ENCODE results near the gene CBLB.

Gene CBLB

DNA sequence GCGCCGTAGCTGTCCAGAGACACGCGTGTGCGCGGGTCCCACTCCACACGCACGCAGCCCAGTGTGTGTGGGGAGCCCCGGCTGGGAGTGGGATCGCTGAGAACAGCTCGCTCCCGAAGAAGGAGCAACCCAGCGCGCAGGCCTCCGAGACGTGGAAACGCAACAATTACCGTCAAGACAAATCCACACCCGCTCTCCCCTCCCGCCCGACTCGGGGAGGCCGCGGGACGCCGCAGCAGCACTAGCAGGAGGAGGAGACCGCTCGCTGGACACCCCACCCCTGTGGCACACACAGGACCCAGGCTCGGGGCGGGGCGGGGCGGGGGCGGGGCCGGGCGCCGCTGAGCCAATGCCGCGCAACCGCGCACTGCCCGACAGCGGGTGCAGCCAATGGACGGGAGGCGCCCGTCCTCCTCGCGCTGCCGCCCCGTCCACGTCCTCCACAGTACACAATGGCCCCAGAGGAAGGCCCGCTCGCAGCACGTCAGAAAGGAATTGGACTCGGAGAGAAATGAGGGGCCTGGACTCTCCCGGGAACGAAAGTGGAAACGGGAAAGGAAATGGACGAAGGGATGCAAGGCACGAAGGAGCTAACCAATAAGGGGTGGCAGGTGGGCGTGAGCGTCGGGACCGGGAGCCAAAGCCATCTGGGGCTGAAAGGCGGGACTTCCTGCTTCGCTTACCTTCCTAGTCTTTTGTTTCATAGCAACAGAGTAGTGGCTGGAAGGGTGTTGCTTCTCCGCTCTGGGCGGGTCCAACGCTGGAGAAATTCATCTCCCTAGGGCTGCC is at the start of gene CBLB:
TSS of gene CBLB (minus strand) at position 271 of the 789 bp plus-strand sequence. CDS start 1,435 bp downstream, outside the sequence.
- Mint-ChIP-seq H3K4me1 (ENCODE audit: low read depth) (peaks cover 28% of the 10 kb centered on the region), H3K9me3 (no peaks in the 10 kb centered on the region)
- intact Hi-C loops (cut with micrococcal nuclease): no loop called here

DNA sequence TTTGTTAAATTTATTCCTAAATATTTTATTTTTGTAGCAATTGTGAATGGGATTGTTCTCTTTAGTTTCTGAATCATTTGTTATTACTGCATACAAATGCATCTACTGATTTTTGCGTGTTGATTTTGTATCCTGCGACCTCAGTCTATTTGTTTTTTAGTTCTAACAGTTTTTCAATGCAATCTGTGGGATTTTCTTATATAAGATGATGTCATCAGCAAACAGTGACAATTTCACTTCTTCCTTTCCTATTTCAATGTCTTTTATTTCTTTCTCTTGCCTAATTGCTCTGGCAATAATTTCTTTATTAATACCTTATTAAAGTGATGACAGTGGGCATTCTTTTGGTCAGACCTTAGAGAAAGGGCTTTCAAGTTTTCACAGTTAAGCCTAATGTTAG is 48.0 kb upstream of the CBLB start:
- Mint-ChIP-seq H3K36me3 (ENCODE audit: low read depth) (no peaks in the 10 kb centered on the region), H3K9me3 (peaks cover 34% of the 10 kb centered on the region), H3K27ac (no peak overlapping the region), H3K27me3 (no peaks in the 10 kb centered on the region), H3K4me3 (no peak overlapping the region), H3K4me1 (ENCODE audit: low read depth) (no peaks in the 10 kb centered on the region)
- intact Hi-C loops (cut with micrococcal nuclease): no loop called here

More for the DNA sequence above, at the start of gene CBLB:
- Mint-ChIP-seq H3K27ac (peak within 1 kb of the TSS; percentile 96), H3K4me3 (peak within 1 kb of the TSS; percentile 95), H3K36me3 (ENCODE audit: low read depth) (peaks cover 44% of the 10 kb centered on the region), H3K27me3 (no peaks in the 10 kb centered on the region)

DNA sequence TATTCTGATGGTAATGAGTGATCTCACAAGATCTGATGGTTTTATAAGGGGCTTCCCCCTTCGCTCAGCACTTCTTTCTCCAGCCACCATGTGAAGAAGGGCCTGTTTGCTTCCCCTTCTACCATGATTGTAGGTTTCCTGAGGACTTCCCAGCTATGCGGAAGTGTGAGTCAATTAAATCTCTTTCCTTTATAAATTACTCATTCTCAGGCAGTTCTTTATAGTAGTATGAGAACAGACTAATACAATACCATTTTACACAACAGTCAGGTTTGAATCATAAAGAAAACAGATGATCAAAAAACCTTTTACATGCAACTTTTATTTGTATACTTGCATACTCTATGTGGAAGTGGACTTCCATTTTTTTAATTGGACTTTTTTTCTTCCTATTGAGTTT is 46.7 kb upstream of the CBLB start:
- Mint-ChIP-seq H3K27me3 (no peaks in the 10 kb centered on the region), H3K36me3 (ENCODE audit: low read depth) (no peaks in the 10 kb centered on the region), H3K27ac (no peak overlapping the region), H3K9me3 (peaks cover 21% of the 10 kb centered on the region), H3K4me3 (no peak overlapping the region), H3K4me1 (ENCODE audit: low read depth) (no peaks in the 10 kb centered on the region)
- intact Hi-C loops (cut with micrococcal nuclease): no loop called here

DNA sequence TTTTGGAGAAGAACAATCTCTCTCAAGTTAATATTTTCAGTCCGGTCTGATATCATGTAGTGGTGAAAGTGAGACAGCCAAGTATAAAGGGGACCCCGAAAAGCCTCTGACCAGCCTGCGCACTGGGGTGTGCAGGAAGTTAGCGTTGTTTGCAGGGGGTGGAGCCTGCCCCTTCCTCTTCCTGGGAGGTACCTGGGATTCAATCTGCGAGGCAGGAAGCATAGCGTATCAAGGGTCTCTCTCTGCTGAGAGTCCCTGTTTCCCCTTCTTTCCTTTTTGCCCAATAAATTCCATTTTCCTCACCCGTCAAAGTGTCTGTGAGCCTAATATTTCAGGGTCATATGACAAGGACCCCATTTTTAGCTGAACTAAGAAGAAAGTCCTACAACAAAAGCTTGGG is 44.8 kb upstream of the CBLB start:
- Mint-ChIP-seq H3K36me3 (ENCODE audit: low read depth) (no peaks in the 10 kb centered on the region), H3K27me3 (no peaks in the 10 kb centered on the region), H3K4me3 (no peak overlapping the region), H3K27ac (no peak overlapping the region), H3K4me1 (ENCODE audit: low read depth) (no peaks in the 10 kb centered on the region), H3K9me3 (peaks cover 10% of the 10 kb centered on the region)
- intact Hi-C loops (cut with micrococcal nuclease): no loop called here

DNA sequence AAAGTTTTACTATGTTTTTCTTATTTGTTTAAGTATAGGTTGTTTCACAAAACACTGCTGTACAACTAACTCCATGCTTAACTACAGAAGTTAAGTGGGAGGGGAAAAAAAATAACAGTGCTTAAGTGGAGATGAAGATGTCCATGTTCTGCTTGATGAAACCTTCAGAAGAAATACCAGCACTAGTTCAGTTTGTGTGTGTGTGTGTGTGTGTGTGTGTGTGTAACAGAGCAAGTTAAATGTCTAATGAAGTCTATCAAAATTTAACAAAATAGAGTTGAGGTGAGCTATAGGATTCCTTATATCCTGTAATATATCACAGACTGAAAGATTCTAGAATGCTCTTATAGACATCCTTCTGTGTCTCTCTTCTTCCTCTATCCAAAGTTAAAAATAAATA is 44.1 kb upstream of the CBLB start:
- H3K4me3 Mint-ChIP-seq: no peak overlapping the region
- H3K9me3 Mint-ChIP-seq: peaks cover 10% of the 10 kb centered on the region
- H3K27ac Mint-ChIP-seq: no peak overlapping the region
- intact Hi-C loops (cut with micrococcal nuclease): no loop called here
- H3K27me3 Mint-ChIP-seq: no peaks in the 10 kb centered on the region
- no peaks in the 10 kb centered on the region for H3K36me3 Mint-ChIP-seq (ENCODE audit: low read depth)
- H3K4me1 Mint-ChIP-seq (ENCODE audit: low read depth): no peaks in the 10 kb centered on the region

DNA sequence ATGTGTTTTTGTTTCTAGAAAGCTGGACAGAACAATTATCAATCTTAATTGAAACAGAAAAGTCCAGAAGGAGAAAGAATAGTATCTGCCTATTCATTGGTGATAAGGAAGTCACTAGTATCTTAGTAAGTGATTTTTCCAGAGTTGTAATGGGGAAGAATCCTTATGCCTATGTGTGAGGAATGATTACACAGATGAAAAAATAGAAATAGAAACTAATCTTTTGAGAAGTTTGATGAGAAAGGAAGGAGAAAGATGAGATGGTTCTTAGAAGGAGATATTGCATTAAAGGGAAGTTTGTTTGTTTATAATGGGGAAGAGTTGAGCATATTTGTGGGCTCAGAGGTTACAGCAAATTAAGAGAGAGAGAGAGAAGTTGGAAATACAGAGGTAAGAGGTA is 42.7 kb upstream of the CBLB start:
- Mint-ChIP-seq H3K4me3 (no peak overlapping the region), H3K36me3 (ENCODE audit: low read depth) (no peaks in the 10 kb centered on the region), H3K27ac (no peak overlapping the region), H3K9me3 (peaks cover 10% of the 10 kb centered on the region), H3K27me3 (no peaks in the 10 kb centered on the region), H3K4me1 (ENCODE audit: low read depth) (peaks cover 5% of the 10 kb centered on the region)
- intact Hi-C loops (cut with micrococcal nuclease): no loop called here

DNA sequence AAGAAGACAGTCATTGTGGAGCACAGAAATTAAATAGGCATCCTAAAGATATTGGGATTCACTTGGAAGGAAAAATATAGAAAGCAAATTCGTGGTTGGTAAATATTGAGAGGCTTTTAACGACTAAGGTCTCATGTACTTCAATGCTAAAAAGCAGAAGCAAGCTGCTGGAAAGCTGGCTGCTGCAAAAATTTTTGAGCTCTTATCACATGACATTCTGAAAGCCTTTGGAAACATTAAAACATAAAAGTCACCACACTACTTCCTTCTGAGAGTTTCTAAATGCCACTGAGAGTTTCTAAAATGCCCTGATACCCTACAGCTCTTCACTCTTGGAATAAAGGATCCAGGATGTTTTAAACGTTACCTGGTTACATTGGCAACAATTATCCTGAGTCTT is 39.0 kb upstream of the CBLB start:
- no peaks in the 10 kb centered on the region for H3K27me3 Mint-ChIP-seq
- intact Hi-C loops (cut with micrococcal nuclease): loop anchor here (5.0 kb wide), 1 partner anchor 35 kb away; no protein-coding TSS in a partner anchor
- H3K9me3 Mint-ChIP-seq: no peaks in the 10 kb centered on the region
- H3K4me1 Mint-ChIP-seq (ENCODE audit: low read depth): peaks cover 5% of the 10 kb centered on the region
- H3K36me3 Mint-ChIP-seq (ENCODE audit: low read depth): no peaks in the 10 kb centered on the region
- H3K4me3 Mint-ChIP-seq: peak overlapping the region; percentile 21
- peak overlapping the region; percentile 79 for H3K27ac Mint-ChIP-seq

DNA sequence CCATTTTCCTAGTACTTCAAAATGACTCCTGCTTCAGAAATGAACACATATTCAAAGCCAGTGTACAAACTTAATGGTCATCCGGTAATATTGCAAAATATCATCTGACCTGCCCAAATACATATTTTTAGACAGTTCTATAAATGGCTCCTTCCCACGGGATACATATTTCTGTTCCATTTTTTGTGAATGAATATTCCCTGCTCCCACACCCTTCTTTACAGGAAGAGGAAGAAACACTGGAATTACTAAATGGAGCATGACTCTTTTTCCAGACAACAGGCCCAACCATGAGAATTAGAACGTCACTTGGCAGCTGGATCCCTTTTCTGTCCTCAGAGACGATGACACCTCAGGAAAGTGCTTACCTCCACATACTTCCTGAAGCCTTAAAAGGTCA is 38.0 kb upstream of the CBLB start:
- Mint-ChIP-seq H3K27ac (peak overlapping the region; percentile 79), H3K9me3 (no peaks in the 10 kb centered on the region), H3K4me3 (no peak overlapping the region), H3K4me1 (ENCODE audit: low read depth) (peaks cover 5% of the 10 kb centered on the region), H3K27me3 (no peaks in the 10 kb centered on the region), H3K36me3 (ENCODE audit: low read depth) (no peaks in the 10 kb centered on the region)
- intact Hi-C loops (cut with micrococcal nuclease): loop anchor here (5.0 kb wide), 1 partner anchor 35 kb away; no protein-coding TSS in a partner anchor

DNA sequence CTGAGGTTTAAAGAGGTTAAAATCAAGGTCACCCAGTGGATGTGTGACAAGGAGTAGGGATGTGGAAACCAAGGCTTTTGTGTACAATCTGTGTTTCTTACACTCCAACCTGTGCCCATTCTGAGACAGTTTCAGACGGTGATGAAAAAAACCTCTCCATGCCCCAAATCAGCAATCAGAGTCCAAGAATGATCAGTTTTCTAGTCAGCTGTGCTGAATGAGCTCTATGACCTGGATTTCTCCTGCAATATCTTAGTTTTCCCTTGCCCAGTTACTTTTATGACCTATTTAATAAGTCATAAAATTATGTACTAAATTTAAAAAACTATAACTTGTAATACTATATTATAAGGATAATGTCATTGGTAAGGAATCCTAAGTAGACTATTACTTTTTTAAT is 37.5 kb upstream of the CBLB start:
- intact Hi-C loops (cut with micrococcal nuclease): loop anchor here (5.0 kb wide), 1 partner anchor 34 kb away; no protein-coding TSS in a partner anchor
- no peaks in the 10 kb centered on the region for H3K36me3 Mint-ChIP-seq (ENCODE audit: low read depth)
- no peaks in the 10 kb centered on the region for H3K9me3 Mint-ChIP-seq
- H3K4me3 Mint-ChIP-seq: no peak overlapping the region
- H3K4me1 Mint-ChIP-seq (ENCODE audit: low read depth): peaks cover 5% of the 10 kb centered on the region
- peak overlapping the region; percentile 79 for H3K27ac Mint-ChIP-seq
- H3K27me3 Mint-ChIP-seq: no peaks in the 10 kb centered on the region

DNA sequence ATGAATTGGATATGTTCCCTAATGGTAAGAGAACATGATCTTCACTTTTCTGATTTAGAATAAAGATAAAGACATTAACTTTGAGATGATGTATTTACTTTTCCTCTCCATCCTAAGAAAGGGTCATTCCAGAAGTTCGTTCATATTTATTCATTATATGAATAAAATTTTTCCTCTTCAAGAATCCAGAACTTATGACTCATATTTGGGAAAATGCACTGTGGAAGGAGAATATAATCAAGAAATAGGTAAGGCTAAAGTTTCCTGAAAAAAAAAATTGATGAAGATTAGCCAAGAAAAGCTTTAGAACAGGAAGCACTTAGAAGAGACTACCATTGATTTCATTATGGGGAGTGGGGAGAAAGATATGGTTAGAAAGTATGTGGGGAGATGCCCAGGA is 36.5 kb upstream of the CBLB start:
- no peaks in the 10 kb centered on the region for H3K27me3 Mint-ChIP-seq

DNA sequence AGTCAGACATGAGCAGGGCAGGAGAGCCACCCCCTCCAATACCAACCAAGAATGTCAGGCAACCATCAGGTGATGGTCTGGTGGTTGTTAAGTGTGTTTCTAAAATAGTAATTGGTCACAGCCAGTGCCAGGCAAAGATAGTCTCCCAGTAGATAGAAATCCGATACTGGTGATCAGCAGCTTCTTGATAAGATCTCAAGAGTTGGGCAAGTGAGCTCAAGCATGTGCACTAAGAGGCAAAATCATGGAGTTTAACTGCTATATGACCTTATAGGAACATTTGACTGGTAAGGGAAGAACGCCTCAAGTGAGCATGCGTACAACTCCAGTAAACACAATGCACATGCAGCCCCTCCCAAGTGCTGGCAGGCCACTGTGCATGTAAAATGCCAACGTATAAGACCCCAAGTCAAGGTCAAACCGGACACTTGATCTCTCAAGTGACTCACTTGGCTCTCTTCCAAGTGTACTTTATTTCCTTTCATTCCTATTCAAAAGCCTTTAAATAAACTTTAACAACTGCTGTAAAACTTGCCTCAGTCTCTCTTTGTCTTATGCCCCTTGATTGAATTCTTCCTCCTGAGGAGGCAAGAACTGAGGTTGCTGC is 36.0 kb upstream of the CBLB start:
- Mint-ChIP-seq H3K4me3 (no peak overlapping the region), H3K9me3 (no peaks in the 10 kb centered on the region), H3K36me3 (ENCODE audit: low read depth) (no peaks in the 10 kb centered on the region), H3K27me3 (no peaks in the 10 kb centered on the region), H3K4me1 (ENCODE audit: low read depth) (peaks cover 5% of the 10 kb centered on the region), H3K27ac (no peak overlapping the region)
- intact Hi-C loops (cut with micrococcal nuclease): loop anchor here (5.0 kb wide), 1 partner anchor 32 kb away; no protein-coding TSS in a partner anchor

More for the DNA sequence above, 36.5 kb upstream of the CBLB start:
- intact Hi-C loops (cut with micrococcal nuclease): loop anchor here (5.0 kb wide), 1 partner anchor 33 kb away; no protein-coding TSS in a partner anchor
- H3K27ac Mint-ChIP-seq: no peak overlapping the region
- H3K4me3 Mint-ChIP-seq: no peak overlapping the region
- no peaks in the 10 kb centered on the region for H3K36me3 Mint-ChIP-seq (ENCODE audit: low read depth)
- peaks cover 5% of the 10 kb centered on the region for H3K4me1 Mint-ChIP-seq (ENCODE audit: low read depth)
- no peaks in the 10 kb centered on the region for H3K9me3 Mint-ChIP-seq

DNA sequence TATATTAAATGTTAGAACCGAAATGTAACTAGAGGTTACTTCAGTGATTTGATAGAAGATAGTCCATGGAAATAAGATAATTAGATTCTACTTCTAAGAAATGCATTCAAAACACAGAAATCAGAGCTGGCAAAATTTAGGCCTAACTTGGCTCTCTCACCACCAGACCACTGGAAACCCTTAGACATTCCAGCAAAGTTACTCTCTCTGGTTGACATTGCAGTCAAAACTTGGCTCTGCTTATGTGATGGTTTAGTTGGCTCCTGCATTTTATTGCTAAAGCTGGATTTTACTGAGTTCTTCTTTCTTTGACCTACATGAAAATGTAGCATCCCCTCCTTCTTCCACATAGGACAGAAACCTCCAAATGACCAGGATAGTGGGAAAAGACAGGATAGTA is 35.4 kb upstream of the CBLB start:
- intact Hi-C loops (cut with micrococcal nuclease): no loop called here
- Mint-ChIP-seq H3K27ac (no peak overlapping the region), H3K4me3 (no peak overlapping the region), H3K9me3 (no peaks in the 10 kb centered on the region), H3K4me1 (ENCODE audit: low read depth) (peaks cover 5% of the 10 kb centered on the region), H3K27me3 (no peaks in the 10 kb centered on the region), H3K36me3 (ENCODE audit: low read depth) (no peaks in the 10 kb centered on the region)

DNA sequence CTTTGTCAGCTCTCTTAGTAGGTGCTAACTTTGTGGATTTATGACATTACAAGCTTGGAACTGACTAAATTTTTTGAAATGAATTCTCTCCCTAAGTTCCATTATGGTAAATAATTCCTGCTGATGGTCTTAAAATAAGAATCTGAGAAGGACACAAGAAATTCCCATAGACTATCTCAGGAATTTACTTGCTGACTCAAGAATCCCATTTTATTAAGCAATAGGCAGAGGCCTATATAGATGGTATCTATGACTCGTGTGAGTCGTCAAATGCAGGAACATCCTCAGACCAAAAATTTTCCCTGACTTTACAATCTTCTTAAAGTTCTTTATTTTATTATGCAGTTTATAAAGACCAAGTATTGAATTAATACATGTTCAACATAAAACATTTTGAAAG is 30.7 kb upstream of the CBLB start:
- H3K9me3 Mint-ChIP-seq: no peaks in the 10 kb centered on the region
- H3K27me3 Mint-ChIP-seq: no peaks in the 10 kb centered on the region
- H3K27ac Mint-ChIP-seq: no peak overlapping the region
- H3K4me1 Mint-ChIP-seq (ENCODE audit: low read depth): no peaks in the 10 kb centered on the region
- no peaks in the 10 kb centered on the region for H3K36me3 Mint-ChIP-seq (ENCODE audit: low read depth)
- no peak overlapping the region for H3K4me3 Mint-ChIP-seq
- intact Hi-C loops (cut with micrococcal nuclease): no loop called here

DNA sequence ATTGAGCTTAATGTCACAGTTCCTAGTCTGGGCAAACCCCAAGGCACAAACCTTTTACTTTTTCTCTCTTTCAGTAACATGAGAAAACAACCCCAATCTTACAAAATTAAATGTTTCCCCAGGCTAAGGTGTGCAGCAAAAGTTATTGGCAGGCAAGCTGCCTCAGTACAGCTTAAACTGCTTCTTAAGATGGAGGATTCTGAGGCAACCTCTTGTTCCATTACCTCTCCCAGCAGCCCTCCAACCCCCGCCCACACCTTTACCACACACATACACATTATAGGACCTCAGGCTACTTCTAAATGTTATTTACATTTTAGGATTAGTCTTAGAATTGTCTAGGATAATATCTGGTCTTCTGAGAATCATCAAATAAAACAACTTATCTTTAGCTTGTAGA is 22.3 kb upstream of the CBLB start:
- no peaks in the 10 kb centered on the region for H3K27me3 Mint-ChIP-seq
- no peaks in the 10 kb centered on the region for H3K4me1 Mint-ChIP-seq (ENCODE audit: low read depth)
- no peak overlapping the region for H3K4me3 Mint-ChIP-seq
- intact Hi-C loops (cut with micrococcal nuclease): no loop called here
- peak overlapping the region; percentile 26 for H3K27ac Mint-ChIP-seq
- H3K36me3 Mint-ChIP-seq (ENCODE audit: low read depth): no peaks in the 10 kb centered on the region
- no peaks in the 10 kb centered on the region for H3K9me3 Mint-ChIP-seq
